Measurements from ENCODE around the gene OR9G1. TPM values are rescaled to one million over a fixed set of nuclear protein-coding genes. Genes with fewer than 3 reads are reported as not detected.

The OR9G1 gene
- polyA plus RNA-seq, 1 donor (not counting 4 experiments of a cell fraction or from before 2014, with no cell fraction given) = not detected

DNA sequence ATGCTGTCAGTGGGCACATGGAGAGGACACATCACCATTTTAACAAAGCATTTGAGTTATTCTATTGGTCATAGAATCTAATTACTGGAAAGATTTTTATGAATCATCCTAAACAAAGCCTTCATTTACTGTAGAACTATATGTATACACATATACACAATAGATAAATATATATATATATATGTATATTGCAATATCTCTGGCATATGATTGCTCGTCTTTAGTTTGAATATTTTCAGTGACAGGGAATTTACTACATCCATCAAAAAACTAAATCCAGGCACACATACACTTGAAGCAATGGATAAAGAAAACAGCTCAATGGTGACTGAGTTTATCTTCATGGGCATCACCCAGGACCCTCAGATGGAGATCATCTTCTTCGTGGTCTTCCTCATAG lies 35.5 kb upstream of the OR9G1 start, which contains the start of gene OR5AR1:
OR5AR1 (plus strand) TSS at position 301 of the 400 bp plus-strand sequence; CDS start at position 301, 0 bp downstream.
- FAIRE-seq = no peak
- H3K9me3 ChIP-seq (ENCODE audit: control insufficient read depth, low read depth, low read length) = no peaks in the 10 kb centered on the region
- TF ChIP-seq EZH2 (IDR thresholded peaks at IDR 0.05; ENCODE audit: low read length) = no peak
- TF ChIP-seq, protein P1, sequence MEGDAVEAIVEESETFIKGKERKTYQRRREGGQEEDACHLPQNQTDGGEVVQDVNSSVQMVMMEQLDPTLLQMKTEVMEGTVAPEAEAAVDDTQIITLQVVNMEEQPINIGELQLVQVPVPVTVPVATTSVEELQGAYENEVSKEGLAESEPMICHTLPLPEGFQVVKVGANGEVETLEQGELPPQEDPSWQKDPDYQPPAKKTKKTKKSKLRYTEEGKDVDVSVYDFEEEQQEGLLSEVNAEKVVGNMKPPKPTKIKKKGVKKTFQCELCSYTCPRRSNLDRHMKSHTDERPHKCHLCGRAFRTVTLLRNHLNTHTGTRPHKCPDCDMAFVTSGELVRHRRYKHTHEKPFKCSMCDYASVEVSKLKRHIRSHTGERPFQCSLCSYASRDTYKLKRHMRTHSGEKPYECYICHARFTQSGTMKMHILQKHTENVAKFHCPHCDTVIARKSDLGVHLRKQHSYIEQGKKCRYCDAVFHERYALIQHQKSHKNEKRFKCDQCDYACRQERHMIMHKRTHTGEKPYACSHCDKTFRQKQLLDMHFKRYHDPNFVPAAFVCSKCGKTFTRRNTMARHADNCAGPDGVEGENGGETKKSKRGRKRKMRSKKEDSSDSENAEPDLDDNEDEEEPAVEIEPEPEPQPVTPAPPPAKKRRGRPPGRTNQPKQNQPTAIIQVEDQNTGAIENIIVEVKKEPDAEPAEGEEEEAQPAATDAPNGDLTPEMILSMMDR (optimal IDR thresholded peaks at IDR 0.05 in 1 of 3, IDR thresholded peaks at IDR 0.05 in 1 of 3, conservative IDR thresholded peaks at IDR 0.05 in 1 of 3; ENCODE audit: extremely low read depth in 1 of 3, insufficient read depth in 2 of 3, low read length in 3 of 3) = no peak
- no peaks in the 10 kb centered on the region for H3K27me3 ChIP-seq (ENCODE audit: control insufficient read depth, extremely low read depth, insufficient read depth, low read length)
- no peaks in the 10 kb centered on the region for H3K79me2 ChIP-seq (ENCODE audit: control insufficient read depth, insufficient read depth, low read length)
- H2AFZ ChIP-seq (ENCODE audit: control insufficient read depth, low read length) = no peak within 1 kb of the TSS
- dilution Hi-C loops (cut with MboI; ENCODE audit: extremely low pct_ligation_motif_present, low sequenced_read_pairs) = no loop called here
- no peak within 1 kb of the TSS for H3K9ac ChIP-seq (ENCODE audit: control insufficient read depth, extremely low read depth, insufficient read depth, low read length)
- H3K4me1 ChIP-seq (ENCODE audit: control insufficient read depth, extremely low read depth, insufficient read depth, low read length) = no peaks in the 10 kb centered on the region
- H4K20me1 ChIP-seq (ENCODE audit: control insufficient read depth, extremely low read depth, insufficient read depth, low read length) = no peaks in the 10 kb centered on the region
- no peak within 1 kb of the TSS for H3K27ac ChIP-seq (ENCODE audit: control insufficient read depth, insufficient read depth, low read length)
- no peak within 1 kb of the TSS for H3K4me2 ChIP-seq (ENCODE audit: control insufficient read depth, extremely low read depth, insufficient read depth, low read depth, low read length)
- DNase-seq (ENCODE audit: low read depth, low spot score) = no peak
- H3K9me1 ChIP-seq (ENCODE audit: control insufficient read depth, extremely low read depth, insufficient read depth, low read length) = no peaks in the 10 kb centered on the region
- H3K4me3 ChIP-seq (ENCODE audit: control insufficient read depth in 2 of 3, extremely low read depth in 1 of 3, insufficient read depth in 2 of 3, low read depth in 1 of 3, low read length in 3 of 3) = no peak within 1 kb of the TSS
- no peaks in the 10 kb centered on the region for H3K36me3 ChIP-seq (ENCODE audit: control insufficient read depth in 2 of 2, extremely low read depth in 1 of 2, insufficient read depth in 2 of 2, low read length in 2 of 2)

DNA sequence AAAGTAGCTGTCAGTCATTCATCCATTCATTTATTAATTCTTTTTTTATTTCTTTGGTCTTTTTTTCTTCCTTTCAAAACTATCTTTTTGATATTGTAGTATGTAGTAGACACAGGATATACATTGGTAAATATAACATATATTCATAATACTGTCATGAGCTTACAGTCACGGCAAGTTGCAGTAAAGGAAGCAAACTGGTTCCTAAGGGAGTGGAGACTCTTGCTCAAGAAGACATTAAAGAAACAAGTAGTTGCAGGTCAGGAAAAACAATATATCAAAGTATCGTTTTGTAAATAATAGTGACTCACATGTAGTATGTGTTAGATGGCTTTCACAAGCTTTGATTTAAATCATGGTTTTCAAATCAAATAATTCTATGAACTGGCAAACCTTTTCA lies 27.9 kb upstream of the OR9G1 start:
- Histone ChIP-seq H3K36me3 (ENCODE audit: control insufficient read depth in 2 of 2, extremely low read depth in 1 of 2, insufficient read depth in 2 of 2, low read length in 2 of 2) (no peaks in the 10 kb centered on the region), H3K4me2 (ENCODE audit: control insufficient read depth, extremely low read depth, insufficient read depth, low read depth, low read length) (no peak overlapping the region), H3K27ac (ENCODE audit: control insufficient read depth, insufficient read depth, low read length) (no peak overlapping the region), H4K20me1 (ENCODE audit: control insufficient read depth, extremely low read depth, insufficient read depth, low read length) (no peaks in the 10 kb centered on the region), H3K4me1 (ENCODE audit: control insufficient read depth, extremely low read depth, insufficient read depth, low read length) (no peaks in the 10 kb centered on the region), H3K27me3 (ENCODE audit: control insufficient read depth, extremely low read depth, insufficient read depth, low read length) (no peaks in the 10 kb centered on the region), H2AFZ (ENCODE audit: control insufficient read depth, low read length) (no peak overlapping the region), H3K79me2 (ENCODE audit: control insufficient read depth, insufficient read depth, low read length) (no peaks in the 10 kb centered on the region), H3K9ac (ENCODE audit: control insufficient read depth, extremely low read depth, insufficient read depth, low read length) (no peak overlapping the region), H3K9me3 (ENCODE audit: control insufficient read depth, low read depth, low read length) (no peaks in the 10 kb centered on the region), H3K9me1 (ENCODE audit: control insufficient read depth, extremely low read depth, insufficient read depth, low read length) (no peaks in the 10 kb centered on the region), H3K4me3 (ENCODE audit: control insufficient read depth in 2 of 3, extremely low read depth in 1 of 3, insufficient read depth in 2 of 3, low read depth in 1 of 3, low read length in 3 of 3) (no peak overlapping the region)
- TF ChIP-seq, protein P1 (optimal IDR thresholded peaks at IDR 0.05 in 1 of 3, IDR thresholded peaks at IDR 0.05 in 1 of 3, conservative IDR thresholded peaks at IDR 0.05 in 1 of 3; ENCODE audit: extremely low read depth in 1 of 3, insufficient read depth in 2 of 3, low read length in 3 of 3) = no peak
- no peak for TF ChIP-seq EZH2 (IDR thresholded peaks at IDR 0.05; ENCODE audit: low read length)
- FAIRE-seq (no peak), DNase-seq (ENCODE audit: low read depth, low spot score) (no peak)
- dilution Hi-C loops (cut with MboI; ENCODE audit: extremely low pct_ligation_motif_present, low sequenced_read_pairs) = no loop called here
